ENCODE measurements around the gene GNB1L.

GNB1L gene

DNA sequence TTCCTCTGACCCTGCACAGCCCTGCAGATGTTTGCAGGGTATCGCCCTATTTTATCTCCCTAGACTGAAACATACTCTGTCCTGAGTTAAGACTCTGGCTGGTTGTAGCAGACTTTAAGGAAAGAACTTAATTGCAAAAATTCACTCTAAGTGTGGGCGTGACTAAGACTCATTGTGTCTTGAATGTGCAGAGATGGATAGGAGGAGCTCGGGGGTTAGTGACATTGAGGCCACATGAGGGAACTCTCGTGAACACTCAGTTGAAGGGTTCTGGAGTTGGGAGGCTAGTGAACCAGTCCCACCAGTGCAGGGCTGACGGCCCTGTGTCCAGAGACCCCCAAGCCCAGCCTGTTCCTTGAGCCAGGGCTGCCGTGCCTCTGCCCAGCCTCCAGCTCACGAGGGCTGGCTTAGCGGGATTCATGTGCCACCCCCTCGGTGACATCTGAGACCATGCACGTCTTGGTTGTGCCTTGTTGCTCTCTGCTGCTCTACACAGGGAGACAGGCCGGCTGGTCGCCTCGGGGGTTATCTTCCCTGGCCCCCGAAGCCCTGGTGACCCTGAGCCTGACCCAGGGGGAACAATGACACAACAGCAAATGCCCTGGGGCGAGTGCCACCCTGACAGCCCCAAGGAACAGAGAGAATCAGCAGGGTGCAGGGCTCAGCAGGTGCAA is 105.5 kb downstream of the GNB1L start:
- no peak for DNase-seq (ENCODE audit: low read depth)

GRCh38 chr22:19748139-19748538 is 106.5 kb downstream of the GNB1L start:
- no peak for DNase-seq (ENCODE audit: low read depth)

DNA sequence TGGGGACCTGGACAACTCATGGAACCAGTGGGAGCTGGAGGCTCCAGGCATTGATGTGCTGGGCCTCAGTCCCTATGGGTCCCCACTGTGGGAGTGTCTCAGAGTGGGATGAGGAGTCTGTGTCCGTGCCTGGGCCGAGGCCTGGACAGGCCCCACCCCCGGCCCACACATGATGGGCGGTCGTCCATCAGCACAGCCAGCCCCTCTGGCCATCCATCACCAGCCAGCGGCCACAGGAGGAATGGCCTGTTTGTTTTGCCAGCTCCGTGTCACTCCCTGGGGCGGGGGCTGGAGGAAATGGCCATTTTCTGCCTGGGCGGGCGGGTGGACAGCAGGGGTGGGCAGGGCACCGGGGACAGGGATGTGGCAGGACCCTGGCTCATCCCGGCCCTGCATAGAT is 107.1 kb downstream of the GNB1L start:
- DNase-seq (ENCODE audit: low read depth) = no peak

DNA sequence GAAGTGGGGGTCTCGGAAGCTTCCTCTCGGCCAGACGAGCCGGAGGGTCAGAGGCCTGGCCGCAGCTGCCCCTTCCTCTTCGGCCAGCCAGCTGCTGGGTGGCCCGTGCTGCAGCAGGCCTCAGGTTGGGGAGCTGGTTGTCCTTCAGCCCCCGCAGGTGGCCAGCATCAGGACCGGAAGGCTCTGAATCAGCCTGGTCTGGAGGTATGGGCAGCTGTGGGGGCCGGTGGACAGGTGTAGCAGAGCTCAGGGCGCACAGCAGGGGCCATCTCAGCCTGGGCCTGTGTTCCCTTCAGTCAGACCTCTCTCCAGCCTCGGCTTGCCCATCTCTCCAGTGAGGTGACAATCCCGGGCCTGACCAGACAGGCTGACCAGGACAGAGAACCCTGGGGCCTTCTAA is 107.9 kb downstream of the GNB1L start:
- no peak for DNase-seq (ENCODE audit: low read depth)

DNA sequence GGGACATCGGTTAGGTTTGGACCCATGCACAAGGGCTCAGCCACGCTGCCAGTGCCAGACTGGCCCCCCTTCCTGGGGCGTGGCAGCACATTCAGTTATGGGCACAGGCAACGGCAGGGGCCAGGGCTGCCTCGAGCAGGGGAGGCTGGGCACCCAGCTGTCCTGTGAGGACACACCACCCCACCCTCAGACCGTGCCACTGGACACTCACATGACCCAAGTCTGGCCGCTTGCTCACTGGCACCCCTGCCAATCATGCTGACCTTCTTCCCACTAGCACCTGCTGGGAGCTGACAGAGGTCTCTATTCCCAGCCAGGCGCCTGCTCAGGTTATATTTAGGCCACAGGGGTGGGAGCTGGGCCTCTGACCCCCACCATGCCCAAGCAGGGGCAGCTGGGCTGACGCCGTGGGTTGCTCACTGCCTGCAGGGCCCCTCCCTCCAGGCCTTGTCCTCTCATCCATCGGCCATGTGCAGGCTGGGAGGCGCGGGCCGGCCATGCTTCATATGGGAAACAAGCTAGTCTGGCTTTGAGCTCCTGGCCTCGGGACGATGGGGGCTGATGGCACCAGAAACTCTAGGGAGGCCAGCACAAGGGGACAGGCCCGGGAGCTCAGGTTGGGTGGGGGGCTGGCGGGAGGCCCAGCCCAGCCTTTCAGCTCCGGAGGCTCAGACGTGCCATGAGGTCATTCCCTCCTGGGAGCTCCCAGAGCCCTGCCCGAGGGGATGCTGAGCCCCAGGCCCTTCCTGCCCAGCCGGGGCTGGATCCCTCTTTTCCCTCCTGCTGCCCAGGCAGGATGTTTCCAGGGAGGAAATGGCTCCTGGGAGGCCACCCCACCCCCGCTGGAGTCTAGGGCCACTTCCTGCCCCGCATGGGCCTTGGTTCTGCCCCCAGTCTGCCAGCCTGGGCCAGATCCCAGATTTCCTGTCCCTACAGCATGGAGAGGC is 109.2 kb downstream of the GNB1L start:
- DNase-seq (ENCODE audit: low read depth) = no peak

DNA sequence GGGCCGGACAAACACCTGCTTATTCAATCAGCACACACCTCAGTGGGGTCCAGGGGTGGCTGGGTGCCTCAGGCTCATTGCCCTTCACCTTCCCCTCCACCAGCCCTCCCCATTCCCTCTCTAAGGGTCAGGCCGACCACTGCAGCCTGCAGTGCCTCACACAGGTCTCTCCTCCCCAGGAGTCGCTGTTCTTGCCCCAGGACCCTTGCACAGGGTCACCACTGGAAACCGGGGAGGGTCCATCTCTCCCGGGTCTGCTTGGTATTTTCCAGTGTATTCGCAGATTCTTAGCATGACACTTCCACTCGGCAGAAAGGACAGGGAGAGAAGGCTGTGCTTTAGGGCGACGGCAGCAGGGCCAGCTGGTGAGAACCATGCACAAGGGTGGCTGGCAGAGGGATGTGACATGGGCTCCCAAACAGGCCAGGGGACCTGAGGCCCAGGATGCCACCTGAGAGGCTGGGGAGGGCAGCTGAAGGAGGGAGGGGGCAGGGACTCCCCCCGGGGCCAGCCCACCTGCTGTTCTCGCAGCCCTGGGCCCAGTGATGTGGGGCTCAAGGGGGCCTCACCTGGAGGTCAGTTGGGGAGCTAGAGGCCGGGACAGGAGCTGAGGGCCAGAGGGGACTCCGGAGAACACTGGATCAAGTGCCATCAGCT is 110.2 kb downstream of the GNB1L start:
- no peak for DNase-seq (ENCODE audit: low read depth)

DNA sequence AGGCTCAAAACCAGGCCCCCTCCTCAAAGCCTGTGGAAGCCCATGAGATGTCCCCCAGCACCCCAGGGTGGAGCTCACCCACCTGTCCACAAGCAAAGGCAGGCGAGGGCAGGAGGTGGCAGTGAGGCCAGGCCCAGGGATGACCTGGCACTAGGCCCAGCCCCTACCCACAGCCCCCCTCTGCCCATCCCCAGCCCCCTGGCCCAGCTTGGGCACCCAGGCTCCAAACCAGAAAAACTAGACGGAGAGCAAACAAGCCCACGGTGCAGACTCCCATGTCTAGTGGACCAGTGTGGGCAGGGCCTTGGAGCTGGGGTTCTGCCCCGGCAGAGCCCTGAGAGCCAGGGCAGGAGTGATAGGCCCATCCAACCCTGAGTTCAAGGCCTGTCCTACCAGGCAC is 111.0 kb downstream of the GNB1L start:
- no peak for DNase-seq (ENCODE audit: low read depth)

DNA sequence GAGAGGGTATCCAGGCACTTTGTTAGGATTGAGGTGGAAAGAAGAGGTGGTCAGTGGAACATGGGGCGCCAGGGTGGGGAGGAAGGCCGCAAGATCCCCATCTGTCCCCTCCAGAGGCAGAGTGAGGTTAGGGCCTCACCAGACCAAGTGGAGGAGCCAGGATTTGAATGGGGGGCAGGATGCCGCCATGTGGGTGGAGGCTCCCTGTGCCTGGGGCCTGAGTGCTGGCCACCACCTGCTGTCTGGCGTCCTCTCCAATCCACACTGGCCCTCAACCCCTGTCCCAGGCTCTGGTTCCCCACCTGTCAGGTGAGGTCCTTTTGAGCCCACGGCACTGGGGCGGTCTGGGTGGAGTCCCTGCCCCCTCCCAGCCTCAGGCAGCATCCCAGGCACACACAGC is 111.6 kb downstream of the GNB1L start:
- DNase-seq (ENCODE audit: low read depth) = no peak

GRCh38 chr22:19742160-19743066 is 112.3 kb downstream of the GNB1L start:
- DNase-seq (ENCODE audit: low read depth) = no peak

GRCh38 chr22:19741053-19741452 is 113.6 kb downstream of the GNB1L start:
- DNase-seq (ENCODE audit: low read depth) = no peak

GRCh38 chr22:19740586-19740985 is 114.1 kb downstream of the GNB1L start:
- DNase-seq (ENCODE audit: low read depth) = no peak

DNA sequence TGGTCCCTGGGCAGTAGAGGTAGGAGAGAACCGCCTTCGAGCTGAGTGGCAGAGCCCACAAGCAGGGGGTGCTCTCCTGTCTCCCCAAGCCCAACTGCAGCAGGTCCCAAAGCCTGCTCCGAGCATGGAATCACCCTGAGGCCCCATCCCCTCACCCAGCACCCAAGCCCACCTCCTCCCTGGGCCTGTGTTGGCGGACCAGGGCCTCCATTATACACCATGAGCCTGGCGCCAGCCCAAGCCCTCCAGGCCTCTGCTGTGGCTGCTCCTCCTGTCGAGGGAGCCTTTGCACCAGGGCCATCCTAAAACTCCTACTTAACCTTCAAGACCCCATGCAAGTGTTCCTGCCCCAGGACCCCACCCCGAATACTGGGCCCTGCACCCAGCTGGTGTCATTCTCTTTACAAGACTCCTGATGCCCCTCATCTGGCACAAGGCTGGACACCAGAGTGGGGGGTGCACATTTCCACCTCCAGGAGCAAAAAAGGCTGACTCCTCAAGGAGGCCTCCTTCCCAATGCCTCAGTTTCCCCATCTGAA is 114.7 kb downstream of the GNB1L start:
- no peak for DNase-seq (ENCODE audit: low read depth)

- no peak for DNase-seq (ENCODE audit: low read depth)
Measured at GRCh38 chr22:19739448-19739895, 115.2 kb downstream of the GNB1L start.

- DNase-seq (ENCODE audit: low read depth) = no peak
Measured at GRCh38 chr22:19738664-19739447, 115.8 kb downstream of the GNB1L start.

- no peak for DNase-seq (ENCODE audit: low read depth)
Measured at GRCh38 chr22:19737846-19738663, 116.6 kb downstream of the GNB1L start.

DNA sequence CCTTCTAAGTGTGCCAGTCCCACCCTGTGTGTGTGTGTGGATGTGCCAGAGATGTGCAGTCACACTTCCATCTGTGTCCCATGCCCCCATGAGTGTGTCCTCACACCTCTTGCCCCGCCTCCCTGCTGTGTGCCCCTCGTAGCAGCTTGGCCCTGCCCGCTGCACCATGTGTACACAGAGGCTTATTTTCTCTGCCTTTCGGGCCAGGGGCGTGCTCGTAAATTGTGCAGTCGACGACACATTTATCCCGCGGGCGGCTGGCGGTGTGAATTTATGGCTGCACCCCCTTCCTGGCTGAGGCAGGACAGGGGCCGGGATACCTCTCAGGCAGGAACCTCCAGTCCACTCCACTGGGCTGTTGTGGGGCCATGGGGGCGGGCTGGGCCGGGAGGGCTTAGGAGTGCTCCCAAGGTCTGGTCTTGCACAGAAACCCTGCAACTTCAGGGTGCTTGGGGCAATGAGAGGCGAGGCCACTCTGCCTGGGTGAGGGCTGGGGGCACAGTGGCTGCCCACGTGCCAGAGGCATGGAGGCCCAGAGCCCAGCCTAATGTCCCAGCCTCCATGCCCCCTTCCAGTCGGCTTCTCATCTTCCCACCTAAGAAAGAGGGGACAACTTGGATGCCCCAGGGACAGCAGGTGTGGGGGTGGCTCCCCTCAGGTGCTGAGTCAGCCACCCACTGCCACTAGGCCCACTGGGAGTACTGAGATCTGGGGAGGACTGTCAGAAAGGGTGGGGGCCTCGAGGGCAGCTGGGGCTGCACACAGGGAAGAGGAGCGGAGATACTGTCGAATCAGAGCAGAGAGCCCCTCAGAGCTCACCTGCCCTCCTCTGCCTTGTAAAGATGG is 118.8 kb downstream of the GNB1L start:
- no peak for DNase-seq (ENCODE audit: low read depth)

GRCh38 chr22:19734837-19735382 is 119.8 kb downstream of the GNB1L start:
- no peak for DNase-seq (ENCODE audit: low read depth)

DNA sequence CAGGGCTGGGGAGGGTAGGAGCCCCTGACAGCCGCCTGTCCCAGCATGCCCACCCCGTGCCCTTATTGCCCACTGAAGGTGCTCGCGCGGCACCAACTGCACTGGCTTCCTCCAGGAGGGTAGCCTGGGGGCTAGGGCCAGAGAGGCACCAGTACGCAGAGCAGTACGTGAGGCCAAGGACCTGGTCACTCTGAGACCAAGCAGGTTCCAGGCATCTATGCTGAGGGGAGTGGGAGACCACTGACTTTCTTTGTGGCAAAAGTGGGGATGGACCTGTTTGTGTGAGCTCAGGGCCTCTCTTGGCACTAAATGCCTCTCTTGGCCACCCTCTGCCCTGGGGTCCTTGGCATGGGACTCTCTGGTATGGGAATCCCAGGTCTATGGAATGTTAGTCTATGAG is 120.5 kb downstream of the GNB1L start:
- DNase-seq (ENCODE audit: low read depth) = no peak

GRCh38 chr22:19733755-19734154 is 120.9 kb downstream of the GNB1L start:
- no peak for DNase-seq (ENCODE audit: low read depth)

Data from iris pigment epithelial cell (primary cell).